ENCODE data around the gene PPP3CA.

GRCh38 chr4:101122019-101122418 is 225.3 kb downstream of the PPP3CA start:
- TF ChIP-seq EZH2 (IDR thresholded peaks at IDR 0.05; ENCODE audit: low read length): no peak
- TF ChIP-seq CTCF (optimal IDR thresholded peaks at IDR 0.05 in 1 of 3, IDR thresholded peaks at IDR 0.05 in 1 of 3, conservative IDR thresholded peaks at IDR 0.05 in 1 of 3; ENCODE audit: extremely low read depth in 1 of 3, insufficient read depth in 2 of 3, low read length in 3 of 3): no peak
